ENCODE results near the gene FAM76B.
A peak's percentile ranks its signal among the peaks of the same experiment; 100 is the strongest.

Gene FAM76B

GRCh38 chr11:95791709-95792033, 2.1 kb upstream of the FAM76B start:
- DNase-seq: no peak

GRCh38 chr11:95790933-95791708, 1.5 kb upstream of the FAM76B start:
- peak; percentile 45 for DNase-seq

- peak; percentile 97 for DNase-seq
Measured at GRCh38 chr11:95790123-95790932, 746 bp upstream of the FAM76B start, which contains the start of gene CEP57. Gene CEP57, plus strand, starts transcription at chr11:95790498. Its CDS starts 201 bp downstream, at chr11:95790699.

- DNase-seq: peak; percentile 32
Measured at GRCh38 chr11:95788921-95789505, 569 bp downstream of the FAM76B start.

GRCh38 chr11:95780544-95780943, 9.0 kb downstream of the FAM76B start:
- no peak for DNase-seq

- no peak for DNase-seq
Measured at GRCh38 chr11:95778699-95779098, 10.9 kb downstream of the FAM76B start.

GRCh38 chr11:95776859-95777258, 12.7 kb downstream of the FAM76B start:
- DNase-seq: no peak

- no peak for DNase-seq
Measured at GRCh38 chr11:95768521-95768920, 21.1 kb downstream of the FAM76B start.

- DNase-seq: no peak
Measured at GRCh38 chr11:95767498-95767897, 22.1 kb downstream of the FAM76B start.

- no peak for DNase-seq
Measured at GRCh38 chr11:95766701-95767100, 22.9 kb downstream of the FAM76B start.

GRCh38 chr11:95764267-95764898, 25.2 kb downstream of the FAM76B start:
- DNase-seq: peak; percentile 76

- DNase-seq: no peak
Measured at GRCh38 chr11:95762534-95762933, 27.0 kb downstream of the FAM76B start.

- no peak for DNase-seq
Measured at GRCh38 chr11:95760941-95761340, 28.6 kb downstream of the FAM76B start.

- DNase-seq: no peak
Measured at GRCh38 chr11:95751515-95751914, 38.1 kb downstream of the FAM76B start.

- no peak for DNase-seq
Measured at GRCh38 chr11:95750101-95750500, 39.5 kb downstream of the FAM76B start.

GRCh38 chr11:95739108-95739938, 50.3 kb downstream of the FAM76B start:
- no peak for DNase-seq

- DNase-seq: no peak
Measured at GRCh38 chr11:95736809-95737208, 52.8 kb downstream of the FAM76B start.

GRCh38 chr11:95736355-95736754, 53.2 kb downstream of the FAM76B start:
- DNase-seq: no peak

GRCh38 chr11:95734009-95734572, 55.5 kb downstream of the FAM76B start:
- DNase-seq: no peak

GRCh38 chr11:95732930-95733602, 56.5 kb downstream of the FAM76B start:
- no peak for DNase-seq

- no peak for DNase-seq
Measured at GRCh38 chr11:95729462-95729861, 60.1 kb downstream of the FAM76B start.

Measured in CD4-positive, alpha-beta T cell treated with Interleukin-4 for 4 hours (primary cell).